Effector CD8-positive, alpha-beta T cell (primary cell): ENCODE measurements around the gene MAOA.
"Not testable (repeated sequence)": the region's sequence is repeated elsewhere in the genome, so short reads cannot be mapped to it uniquely, and the experiment has no call there.

Experiments used
- DNase-seq: peaks from one replicate; lab custom pipeline; 2025; lab: John Stamatoyannopoulos, UW
- total RNA-seq, 4 experiments: gene quantifications; one replicate each; lab custom pipeline; 2026; lab: John Stamatoyannopoulos, UW

MAOA gene
- 0.44 to 1.4 (median 0.67) reads per million in 4 experiments for total RNA-seq

DNA sequence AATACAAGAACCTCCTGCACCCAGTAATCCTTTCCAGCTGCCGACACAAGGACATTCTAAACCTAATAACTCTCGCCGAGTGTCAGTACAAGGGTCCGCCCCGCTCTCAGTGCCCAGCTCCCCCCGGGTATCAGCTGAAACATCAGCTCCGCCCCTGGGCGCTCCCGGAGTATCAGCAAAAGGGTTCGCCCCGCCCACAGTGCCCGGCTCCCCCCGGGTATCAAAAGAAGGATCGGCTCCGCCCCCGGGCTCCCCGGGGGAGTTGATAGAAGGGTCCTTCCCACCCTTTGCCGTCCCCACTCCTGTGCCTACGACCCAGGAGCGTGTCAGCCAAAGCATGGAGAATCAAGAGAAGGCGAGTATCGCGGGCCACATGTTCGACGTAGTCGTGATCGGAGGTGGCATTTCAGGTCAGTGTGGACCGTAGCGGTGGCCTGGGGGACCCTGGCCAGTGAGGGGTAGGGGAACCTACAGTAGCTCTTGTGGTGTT is at the start of gene MAOA:
MAOA (plus strand) TSS at position 295 of the 490 bp plus-strand sequence; CDS start at position 338, 43 bp downstream.
- peak; percentile 37 for DNase-seq

GRCh38 chrX:43612400-43612799 is 43.7 kb upstream of the MAOA start:
- no peak for DNase-seq

GRCh38 chrX:43615660-43616059 is 40.4 kb upstream of the MAOA start:
- DNase-seq = no peak

DNA sequence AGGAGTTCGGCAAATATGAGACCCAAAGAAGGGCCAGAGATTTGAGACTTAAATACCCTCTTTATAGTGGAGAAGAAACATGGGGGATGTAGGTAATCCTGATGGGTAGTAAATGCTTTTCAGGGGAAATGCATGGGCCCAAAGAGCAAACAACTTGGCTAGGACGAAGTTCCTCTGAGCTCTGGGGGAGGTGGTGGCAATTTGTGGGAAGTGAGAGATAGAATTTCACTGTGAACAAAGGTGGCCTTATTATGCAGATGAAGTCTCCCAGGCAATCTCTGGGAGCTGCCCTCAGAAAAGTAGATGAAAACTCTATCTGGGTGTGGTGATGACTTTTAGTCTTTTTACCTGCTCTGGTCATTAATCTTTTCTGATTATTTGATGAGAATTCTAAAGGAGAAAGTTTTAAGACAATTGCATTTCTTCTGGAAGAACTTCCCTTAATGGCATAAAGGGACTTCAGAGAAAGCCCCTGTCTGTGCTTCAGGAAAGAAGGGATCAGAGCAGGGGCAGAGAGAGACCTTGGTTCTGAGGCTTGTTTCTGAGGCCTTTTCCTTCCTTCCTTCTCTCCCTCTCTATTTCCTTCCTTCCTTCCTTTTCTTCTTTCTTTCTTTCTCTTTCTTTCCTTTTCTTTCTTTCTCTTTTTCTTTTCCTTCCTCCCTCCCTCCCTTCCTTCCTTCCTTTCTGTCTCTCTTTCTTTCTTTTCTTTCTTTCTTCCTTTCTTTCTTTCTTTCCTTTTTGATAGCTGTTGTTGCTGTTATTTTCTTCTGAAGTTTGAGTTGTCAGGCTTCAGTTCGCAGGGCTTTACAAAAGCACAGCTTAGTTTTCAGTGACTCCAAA is 37.5 kb upstream of the MAOA start:
- DNase-seq = no peak

DNA sequence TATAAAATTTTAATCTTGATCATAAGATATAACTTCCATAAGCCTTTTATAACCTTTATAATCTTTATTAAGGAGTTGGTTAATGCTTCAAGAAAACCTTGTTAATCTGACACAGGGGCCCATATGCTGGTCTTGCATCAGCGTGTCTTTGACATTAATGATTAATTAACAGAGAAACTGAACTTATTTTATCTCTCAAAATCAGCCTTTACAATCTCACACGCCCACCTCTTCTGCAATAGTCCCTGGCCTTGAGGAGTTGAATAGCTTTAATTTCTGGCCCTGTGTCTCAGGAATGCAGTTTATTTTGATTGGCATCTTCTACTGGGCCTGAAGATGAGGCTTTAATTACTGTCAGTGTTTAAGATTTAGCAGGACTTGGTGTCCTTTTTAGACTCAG is 36.2 kb upstream of the MAOA start:
- DNase-seq = not testable (repeated sequence)

GRCh38 chrX:43627147-43627546 is 29.0 kb upstream of the MAOA start:
- DNase-seq = no peak

- no peak for DNase-seq
These were observed 28.4 kb upstream of the MAOA start for GRCh38 chrX:43627669-43628068.

- no peak for DNase-seq
These were observed 26.9 kb upstream of the MAOA start for GRCh38 chrX:43629229-43629628.

GRCh38 chrX:43631841-43632240 is 24.3 kb upstream of the MAOA start:
- DNase-seq = no peak

GRCh38 chrX:43633081-43633480 is 23.0 kb upstream of the MAOA start:
- no peak for DNase-seq

GRCh38 chrX:43633757-43634156 is 22.3 kb upstream of the MAOA start:
- DNase-seq = no peak

GRCh38 chrX:43640482-43640881 is 15.6 kb upstream of the MAOA start:
- DNase-seq = no peak

DNA sequence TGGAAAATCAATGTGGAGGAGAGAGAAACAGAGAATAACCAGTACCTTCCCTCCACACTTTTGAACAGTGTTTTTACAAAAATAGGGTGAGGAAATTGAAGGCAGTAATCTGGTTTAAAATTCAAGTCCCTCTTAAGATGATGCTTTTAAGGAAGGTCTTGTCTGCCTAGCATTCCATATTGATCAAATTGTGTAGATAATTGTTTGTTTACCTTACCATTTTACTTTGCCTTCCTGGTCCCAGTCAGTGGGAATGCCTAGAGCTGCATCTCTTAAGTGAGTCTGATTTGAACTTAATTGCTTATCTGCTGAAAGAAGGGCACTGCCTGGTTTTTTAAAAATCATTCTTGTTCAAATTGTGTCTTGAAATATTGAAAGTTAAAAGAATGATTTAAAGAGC is 14.4 kb upstream of the MAOA start:
- no peak for DNase-seq

DNA sequence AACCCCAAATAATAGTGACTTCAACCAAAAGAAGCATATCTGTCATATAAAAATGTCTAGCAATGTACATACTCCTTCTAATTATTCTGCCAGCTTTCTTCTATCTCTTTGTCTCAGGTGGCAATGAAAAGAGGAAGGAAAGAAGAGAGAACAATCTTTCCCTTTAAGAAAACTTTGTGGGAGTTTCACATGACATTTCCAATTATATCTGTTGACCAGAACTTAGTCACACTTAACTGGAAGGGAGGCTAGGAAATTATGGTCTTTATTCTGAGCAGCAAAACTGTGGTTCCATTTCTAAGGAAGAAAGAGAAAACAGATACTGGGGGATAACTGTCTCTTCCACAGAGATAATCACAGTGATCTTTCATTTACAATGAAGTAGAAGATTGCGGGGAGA is 12.9 kb upstream of the MAOA start:
- DNase-seq = no peak

GRCh38 chrX:43643662-43644061 is 12.4 kb upstream of the MAOA start:
- no peak for DNase-seq

DNA sequence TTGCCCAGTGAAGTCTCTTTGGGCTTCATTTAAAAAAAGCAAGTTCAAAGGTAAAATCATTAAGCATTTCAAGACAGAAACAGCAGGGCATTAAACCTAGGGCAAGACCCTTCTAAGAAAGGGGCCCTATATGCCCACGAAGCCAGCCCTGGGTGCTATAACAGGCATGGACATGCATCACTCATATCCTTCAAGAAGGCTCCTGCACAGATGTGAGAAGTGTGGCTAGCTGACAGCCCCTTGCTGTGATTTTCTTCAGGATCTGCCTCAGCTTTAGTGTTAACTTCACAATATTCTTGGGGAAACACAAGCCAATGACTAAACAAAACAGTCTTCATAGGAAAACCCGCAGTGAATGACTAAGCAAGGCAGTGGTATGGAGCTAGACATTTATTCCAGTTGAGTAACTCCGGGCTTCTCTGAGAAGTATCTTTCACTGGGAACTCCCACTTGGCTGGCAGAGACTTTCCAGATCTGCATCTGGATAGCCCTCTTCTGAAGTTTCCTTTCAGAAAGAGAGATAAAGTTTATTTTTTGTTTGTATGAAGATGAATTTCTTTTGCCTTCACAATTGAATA is 11.9 kb upstream of the MAOA start:
- DNase-seq = no peak

GRCh38 chrX:43646800-43647199 is 9.3 kb upstream of the MAOA start:
- DNase-seq = no peak

GRCh38 chrX:43654431-43655150 is 1.5 kb upstream of the MAOA start:
- DNase-seq = peak; percentile 77

DNA sequence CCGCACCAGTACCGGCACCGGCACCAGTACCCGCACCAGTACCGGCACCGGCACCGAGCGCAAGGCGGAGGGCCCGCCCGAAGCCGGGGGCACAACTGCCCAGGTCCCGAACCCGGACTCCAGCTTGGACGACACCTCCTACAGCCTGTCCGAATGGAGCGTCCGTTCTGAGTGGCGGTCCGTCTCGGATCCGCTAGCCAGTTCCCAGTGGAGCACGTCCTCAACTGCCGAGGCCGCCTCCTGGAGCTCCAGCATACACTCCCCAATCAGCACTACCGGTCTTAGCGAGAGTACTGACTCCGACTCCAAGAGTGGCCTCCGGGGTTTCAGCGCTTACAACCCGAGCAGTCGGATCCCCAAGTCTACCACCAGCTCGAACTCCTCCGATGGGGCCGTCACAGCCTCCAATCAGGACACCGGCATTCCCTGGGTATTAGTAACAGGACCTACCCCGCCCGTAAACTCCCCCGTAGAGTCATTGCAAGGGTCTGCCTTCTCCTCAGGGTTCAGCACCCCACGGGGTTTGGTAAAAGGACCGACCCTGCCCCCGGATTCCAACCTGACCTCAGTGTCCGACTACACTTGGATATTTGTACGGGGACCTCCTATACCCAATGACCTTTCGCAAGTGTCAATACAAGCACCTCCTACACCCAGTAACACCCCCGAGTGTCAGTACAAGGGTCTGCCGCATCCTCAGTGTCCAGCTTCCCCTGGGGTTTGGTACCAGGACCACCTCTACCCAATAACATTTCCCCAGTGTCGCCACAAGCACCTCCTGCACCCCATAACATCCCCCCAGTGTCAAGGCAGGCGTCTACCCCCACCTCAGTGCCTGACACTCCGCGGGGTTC is 721 bp upstream of the MAOA start:
- peak; percentile 0 for DNase-seq

DNA sequence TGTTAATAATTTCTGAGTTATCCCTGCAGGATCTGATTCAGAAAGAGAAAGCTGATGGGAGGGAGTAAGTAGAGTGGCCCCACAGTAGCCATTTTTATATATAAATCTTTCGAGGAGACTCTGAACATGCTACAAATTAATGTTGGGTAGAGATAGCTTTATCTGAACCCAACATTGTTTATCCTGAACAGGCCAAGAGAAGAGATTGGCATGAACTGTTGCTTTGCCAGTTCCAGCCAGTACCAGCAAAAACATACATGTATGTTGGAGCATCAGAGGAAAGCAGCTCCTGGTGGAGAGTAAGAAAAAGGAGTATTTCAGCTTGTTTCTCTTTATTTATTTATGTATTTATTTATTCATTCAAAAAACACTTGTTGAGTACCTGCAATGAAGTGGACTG is 1.6 kb downstream of the MAOA start:
- no peak for DNase-seq

DNA sequence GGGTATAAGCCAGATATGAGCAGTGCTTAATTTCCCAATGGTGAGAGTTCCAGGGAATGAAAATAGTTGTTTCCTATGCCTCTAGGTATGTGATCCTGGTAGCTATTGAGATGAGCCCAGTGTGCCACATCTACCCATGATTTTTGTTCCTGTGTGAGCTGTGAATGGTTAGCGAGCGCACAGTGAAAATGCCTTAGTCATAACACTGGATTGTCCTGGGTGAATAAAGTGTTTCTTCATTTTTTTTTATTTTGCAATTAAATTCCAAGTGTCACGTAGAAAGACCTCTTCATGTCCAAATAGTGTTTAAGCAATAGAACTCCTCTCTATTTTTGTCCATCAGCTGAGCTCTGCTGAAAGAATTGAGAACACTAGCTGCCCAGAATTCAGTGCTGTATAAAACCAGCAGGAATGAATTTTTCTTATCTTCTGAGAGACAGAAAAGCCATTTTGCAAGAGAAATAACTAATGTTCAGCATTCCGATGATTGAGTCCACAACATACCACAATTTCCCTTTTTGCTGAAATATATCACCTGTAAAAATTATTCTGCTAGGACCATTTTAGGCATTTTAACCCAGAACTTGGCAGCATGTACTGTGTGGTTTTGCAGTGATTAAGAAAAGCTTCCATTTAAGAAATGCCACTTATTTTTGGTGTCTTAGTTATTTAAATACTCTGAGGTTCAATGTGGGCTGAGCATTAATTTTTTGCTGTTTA is 5.6 kb downstream of the MAOA start:
- no peak for DNase-seq
